ENCODE data around the gene KRTAP4-6.

DNA sequence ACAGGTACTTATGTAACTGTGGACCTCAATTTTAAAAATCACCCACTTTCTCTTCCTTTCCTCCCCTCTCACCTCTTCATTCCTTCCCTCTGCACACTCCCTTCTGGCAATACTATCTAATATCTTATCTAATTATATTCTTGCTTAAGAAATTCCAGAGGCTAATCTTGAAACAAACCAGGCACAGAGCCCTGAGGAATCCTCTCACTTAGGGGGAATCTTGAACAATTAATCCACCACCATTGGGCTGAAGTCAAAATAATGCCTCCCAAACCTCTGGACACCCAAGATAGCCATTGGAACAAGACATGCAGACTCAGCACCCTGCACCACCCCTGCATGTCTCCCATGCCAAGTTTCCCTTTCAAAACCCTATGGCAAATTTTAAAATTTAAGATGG, 1.0 kb upstream of the KRTAP4-6 start:
- TF ChIP-seq, protein P1, sequence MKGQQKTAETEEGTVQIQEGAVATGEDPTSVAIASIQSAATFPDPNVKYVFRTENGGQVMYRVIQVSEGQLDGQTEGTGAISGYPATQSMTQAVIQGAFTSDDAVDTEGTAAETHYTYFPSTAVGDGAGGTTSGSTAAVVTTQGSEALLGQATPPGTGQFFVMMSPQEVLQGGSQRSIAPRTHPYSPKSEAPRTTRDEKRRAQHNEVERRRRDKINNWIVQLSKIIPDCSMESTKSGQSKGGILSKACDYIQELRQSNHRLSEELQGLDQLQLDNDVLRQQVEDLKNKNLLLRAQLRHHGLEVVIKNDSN (IDR thresholded peaks at IDR 0.05; ENCODE audit: borderline replicate concordance, low read depth), result no peak
- TF ChIP-seq EP300 (IDR thresholded peaks at IDR 0.05; ENCODE audit: borderline replicate concordance in 1 of 2, low read depth in 1 of 2, low read length in 1 of 2), result no peak
- TF ChIP-seq TCF12 (IDR thresholded peaks at IDR 0.05), result no peak
- TF ChIP-seq CTCF (IDR thresholded peaks at IDR 0.05), result no peak
- no peak for TF ChIP-seq POLR2AphosphoS5 (IDR thresholded peaks at IDR 0.05; ENCODE audit: low read depth, low read length)
- no peak for TF ChIP-seq EZH2phosphoT487 (IDR thresholded peaks at IDR 0.05; ENCODE audit: borderline replicate concordance, low read depth)
- no peak for TF ChIP-seq MXI1 (IDR thresholded peaks at IDR 0.05; ENCODE audit: low read depth, low read length)
- TF ChIP-seq TAF1 (IDR thresholded peaks at IDR 0.05; ENCODE audit: borderline replicate concordance, low read depth, low read length), result no peak
- no peak for TF ChIP-seq FOSL2 (IDR thresholded peaks at IDR 0.05; ENCODE audit: borderline replicate concordance, low read depth)
- no peak for TF ChIP-seq FOXM1 (IDR thresholded peaks at IDR 0.05; ENCODE audit: low read depth)
- TF ChIP-seq, protein P2, sequence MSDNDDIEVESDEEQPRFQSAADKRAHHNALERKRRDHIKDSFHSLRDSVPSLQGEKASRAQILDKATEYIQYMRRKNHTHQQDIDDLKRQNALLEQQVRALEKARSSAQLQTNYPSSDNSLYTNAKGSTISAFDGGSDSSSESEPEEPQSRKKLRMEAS (IDR thresholded peaks at IDR 0.05; ENCODE audit: low read depth), result no peak
- TF ChIP-seq GATA2 (CRISPR knock-in tag; IDR thresholded peaks at IDR 0.05), result no peak
- no peak for TF ChIP-seq FOXJ3 (CRISPR knock-in tag; IDR thresholded peaks at IDR 0.05)

Data from SK-N-SH (cell line).